Muscle layer of duodenum (tissue), 2 donors: ENCODE results near the gene MCM3AP.

Experiments used
- H3K27ac ChIP-seq: one replicate; pipeline ENCODE4 v1.7.0; 2013; ENCODE audit warnings: mild to moderate bottlenecking, low read length
- H3K27me3 ChIP-seq: one replicate; pipeline ENCODE4 v1.7.0; 2013; ENCODE audit warnings: low read depth, mild to moderate bottlenecking, control low read depth, low read length
- H3K36me3 ChIP-seq, 2 donors: one replicate each; pipeline ENCODE4 v1.7.0; 2013; ENCODE audit warnings: low read length in 2 of 2, control low read depth in 1 of 2, mild to moderate bottlenecking in 1 of 2; ENCODE audit not compliant: insufficient read depth in 2 of 2, control insufficient read depth in 1 of 2
- H3K4me1 ChIP-seq, 2 donors: one replicate each; pipeline ENCODE4 v1.7.0; 2013; ENCODE audit warnings: low read length in 2 of 2, mild to moderate bottlenecking in 2 of 2, control low read depth in 1 of 2, moderate library complexity in 1 of 2; ENCODE audit not compliant: insufficient read depth in 2 of 2, control insufficient read depth in 1 of 2
- H3K4me3 ChIP-seq, 2 donors: one replicate each; pipeline ENCODE4 v1.7.0; 2013; ENCODE audit warnings: low read length in 2 of 2, low read depth in 1 of 2, mild to moderate bottlenecking in 1 of 2
- H3K9me3 ChIP-seq, 2 donors: one replicate each; pipeline ENCODE4 v1.7.0; 2013; ENCODE audit warnings: low read length in 2 of 2, control low read depth in 1 of 2, mild to moderate bottlenecking in 1 of 2; ENCODE audit not compliant: control insufficient read depth in 1 of 2
- donor health status: healthy.

Gene MCM3AP

DNA sequence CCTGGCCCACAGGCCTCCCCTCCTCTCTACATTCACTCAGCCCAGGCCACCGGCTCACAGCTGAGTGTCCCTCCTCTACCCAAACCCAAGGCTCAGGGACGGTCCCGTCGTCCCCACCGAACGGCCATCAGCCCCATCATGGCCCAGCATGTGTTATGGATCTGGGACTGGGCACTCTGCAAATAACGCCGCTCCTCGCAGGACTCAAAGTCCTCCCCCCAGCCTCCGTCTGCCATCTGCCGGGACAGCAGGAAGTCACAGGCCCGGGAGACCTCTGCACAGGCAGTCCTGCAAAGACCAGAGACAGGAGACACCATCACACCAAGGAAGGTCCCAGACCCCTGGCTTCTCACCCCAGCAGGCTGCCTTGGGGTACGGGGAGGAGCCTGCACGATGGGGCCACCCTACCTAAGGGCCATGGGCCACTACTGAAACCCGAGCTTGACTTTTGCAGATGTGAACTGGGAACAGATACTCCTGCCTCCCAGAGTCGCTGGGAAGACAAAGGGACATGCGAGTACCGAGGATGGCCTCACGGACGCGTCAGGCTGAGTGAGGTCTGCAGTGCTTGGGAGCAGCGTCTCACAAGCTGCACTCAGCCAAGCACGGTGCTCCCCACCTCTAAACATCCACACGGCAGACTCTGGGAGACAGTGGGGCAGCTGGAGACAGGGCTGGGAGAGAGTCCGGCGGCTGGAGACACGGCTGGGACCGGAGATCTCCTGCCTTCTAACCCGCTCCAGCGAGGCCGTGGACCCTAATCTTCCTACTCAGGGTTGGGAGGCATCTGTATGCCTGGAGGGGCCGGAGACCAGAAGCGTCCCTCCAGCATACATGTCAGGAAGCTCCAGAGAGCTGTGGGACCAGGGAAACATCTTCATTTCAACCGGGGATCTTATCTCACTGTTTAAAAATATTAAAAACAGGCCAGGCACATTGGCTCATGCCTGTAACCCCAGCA lies 90.8 kb downstream of the MCM3AP start:
- Histone ChIP-seq H3K36me3 (peaks cover 17 to 64% of the 10 kb centered on the region in 2 donors), H3K4me3 (no peak overlapping the region), H3K27me3 (no peaks in the 10 kb centered on the region), H3K27ac (no peak overlapping the region), H3K9me3 (no peaks in the 10 kb centered on the region), H3K4me1 (no peaks in the 10 kb centered on the region)

DNA sequence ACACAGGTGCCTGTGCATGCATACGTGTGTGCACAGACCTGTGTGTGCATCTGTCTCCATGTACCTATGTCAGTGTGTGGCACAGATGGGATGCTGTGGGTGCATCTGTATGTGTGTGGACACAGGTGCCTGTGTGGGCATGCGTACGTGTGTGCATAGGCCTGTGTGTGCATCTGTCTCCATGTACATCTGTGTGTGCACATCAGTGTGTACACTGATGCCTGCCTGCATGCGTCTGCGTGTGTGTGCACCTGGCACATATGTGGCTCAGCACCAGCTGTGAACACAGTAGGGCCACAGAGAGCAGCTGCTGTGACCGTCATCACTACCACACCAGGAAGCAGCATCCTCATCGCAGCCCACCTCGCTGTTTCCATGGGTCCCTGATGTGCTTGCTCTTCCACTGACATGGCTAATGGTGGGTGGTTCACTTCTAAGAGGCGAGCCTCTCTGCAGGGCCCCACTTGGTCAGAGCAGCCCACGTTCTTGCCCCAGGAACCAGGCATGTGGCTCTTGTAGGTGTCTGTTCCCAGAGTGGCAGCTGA lies 91.5 kb downstream of the MCM3AP start:
- H3K36me3 ChIP-seq, result peaks cover 16 to 57% of the 10 kb centered on the region in 2 donors

DNA sequence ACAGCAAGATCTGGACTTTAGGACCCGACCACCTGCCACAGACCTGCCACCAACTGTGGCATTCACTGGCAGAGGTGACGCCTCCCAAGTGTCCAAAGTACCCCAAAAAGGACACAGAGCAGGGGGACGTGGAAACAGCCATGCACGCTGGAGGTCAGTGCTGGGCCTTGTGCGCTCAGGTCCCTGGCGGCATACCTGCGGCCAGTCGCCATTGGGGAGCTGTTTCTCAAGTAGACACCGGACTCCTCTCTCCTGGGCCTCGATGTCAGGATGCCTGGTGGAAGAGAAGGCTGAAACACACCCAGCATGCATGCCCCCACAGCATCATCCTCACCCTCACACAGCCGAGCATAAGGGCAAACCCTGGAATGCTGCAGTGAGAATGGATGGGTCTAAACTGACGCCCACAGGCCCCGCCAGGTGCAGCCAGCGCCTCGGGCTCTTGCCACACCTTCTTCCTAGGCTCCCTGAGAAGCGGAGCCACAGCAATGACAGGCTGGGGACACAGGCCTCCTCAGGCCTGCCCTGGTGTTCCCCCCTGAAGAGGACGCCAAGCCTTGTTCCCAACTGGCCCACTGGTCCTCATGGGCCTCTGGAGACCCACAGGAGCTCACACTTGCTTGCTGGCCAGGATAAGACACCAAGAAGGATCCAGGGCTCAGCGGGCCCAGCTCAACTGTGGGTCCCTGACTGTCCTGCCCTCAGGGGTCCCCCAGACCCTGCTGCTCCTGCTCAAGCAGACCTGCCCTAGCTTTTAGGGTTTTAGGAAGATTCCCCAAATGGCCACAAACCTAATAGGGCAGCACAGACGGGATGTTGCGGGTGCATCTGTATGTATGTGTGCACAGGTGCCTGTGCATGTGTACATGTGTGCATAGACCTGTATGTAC lies 93.5 kb downstream of the MCM3AP start:
- Histone ChIP-seq H3K4me3 (no peak overlapping the region), H3K4me1 (no peaks in the 10 kb centered on the region), H3K36me3 (peaks cover 16 to 57% of the 10 kb centered on the region in 2 donors), H3K27me3 (no peaks in the 10 kb centered on the region), H3K27ac (no peak overlapping the region), H3K9me3 (no peaks in the 10 kb centered on the region)

More for the DNA sequence above, 91.5 kb downstream of the MCM3AP start:
- Histone ChIP-seq H3K4me3 (no peak overlapping the region), H3K4me1 (no peaks in the 10 kb centered on the region), H3K27ac (no peak overlapping the region), H3K9me3 (no peaks in the 10 kb centered on the region), H3K27me3 (no peaks in the 10 kb centered on the region)

DNA sequence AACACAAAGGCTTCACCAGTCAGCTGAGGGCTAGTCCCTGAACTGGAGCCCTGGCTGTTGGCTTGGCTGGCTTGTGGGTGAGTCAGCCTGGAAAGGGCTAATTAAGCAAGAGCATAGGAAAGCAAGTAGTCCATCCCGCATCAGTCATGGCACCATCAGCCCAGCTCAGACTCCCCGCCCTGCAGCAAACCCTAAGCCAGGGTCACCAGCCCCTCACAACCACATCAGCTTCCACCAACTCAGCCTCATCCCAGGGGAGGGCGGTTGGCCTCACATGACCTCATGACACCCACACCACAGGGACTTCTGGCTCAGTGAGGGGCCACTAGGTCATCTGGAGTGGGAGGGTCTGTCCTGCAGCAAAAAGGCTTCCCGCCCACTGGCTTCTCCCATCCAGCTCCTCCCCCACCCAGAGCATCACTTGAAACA lies 94.1 kb downstream of the MCM3AP start:
- Histone ChIP-seq H3K27ac (no peak overlapping the region), H3K4me3 (no peak overlapping the region), H3K36me3 (peaks cover 11 to 52% of the 10 kb centered on the region in 2 donors), H3K4me1 (no peaks in the 10 kb centered on the region), H3K27me3 (no peaks in the 10 kb centered on the region), H3K9me3 (no peaks in the 10 kb centered on the region)

DNA sequence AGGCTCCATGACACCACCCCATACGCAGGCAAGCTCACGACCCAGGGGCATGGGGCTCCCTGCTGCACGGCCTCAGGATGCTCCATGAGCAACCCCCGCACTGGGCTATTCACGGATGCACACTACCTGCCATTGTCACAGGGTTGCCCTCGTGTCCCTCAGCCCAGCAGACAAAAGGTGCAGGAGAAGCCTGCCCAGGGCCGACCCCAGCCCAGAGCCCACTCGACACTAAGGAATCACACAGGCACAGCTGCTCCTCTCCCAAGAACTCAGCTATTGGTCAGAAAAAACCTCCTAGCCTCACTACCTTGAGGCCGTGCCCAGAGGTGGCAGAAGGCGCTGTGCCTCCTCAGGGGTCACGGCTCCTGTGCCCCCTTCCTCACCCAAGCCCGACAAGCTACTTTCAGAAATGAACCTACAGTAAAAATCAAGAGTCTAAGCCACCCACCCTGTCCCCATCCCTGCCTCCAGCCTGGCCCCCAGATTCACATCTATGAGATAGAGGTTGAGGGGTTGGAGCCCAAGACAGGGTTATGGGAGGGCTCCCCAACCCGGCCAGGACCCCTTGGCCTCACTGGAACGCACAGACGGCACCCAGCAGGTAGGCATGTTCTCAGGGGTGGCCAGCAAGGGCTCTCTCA lies 94.8 kb downstream of the MCM3AP start:
- Histone ChIP-seq H3K27me3 (no peaks in the 10 kb centered on the region), H3K36me3 (peaks cover 11 to 45% of the 10 kb centered on the region in 2 donors), H3K4me3 (no peak overlapping the region), H3K27ac (no peak overlapping the region), H3K4me1 (no peaks in the 10 kb centered on the region), H3K9me3 (no peaks in the 10 kb centered on the region)

DNA sequence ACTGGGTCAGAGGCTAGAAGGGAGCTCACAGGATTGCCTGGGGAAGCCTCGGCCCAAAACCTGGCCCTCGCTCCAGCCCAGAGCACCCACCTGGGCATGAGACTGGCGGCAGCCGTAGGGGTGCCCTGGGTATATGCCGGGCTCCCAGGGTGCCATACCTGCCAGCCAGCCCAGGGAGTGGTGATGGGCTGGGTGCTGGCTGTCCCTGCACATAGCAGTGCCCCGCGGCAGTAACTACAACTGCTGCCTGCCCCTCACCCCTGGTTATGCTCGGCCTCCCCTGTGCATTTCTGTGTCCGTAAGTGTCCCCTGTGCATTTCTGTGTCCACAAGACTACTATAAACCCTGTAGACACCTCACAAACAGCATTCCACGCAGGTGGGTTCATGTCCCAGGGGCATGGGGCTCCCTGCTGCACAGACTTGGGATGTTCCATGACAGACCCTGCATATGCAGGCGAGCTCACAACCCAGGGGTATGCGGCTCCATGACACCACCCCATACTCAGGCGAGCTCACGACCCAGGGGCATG lies 95.4 kb downstream of the MCM3AP start:
- Histone ChIP-seq H3K27ac (no peak overlapping the region), H3K4me3 (no peak overlapping the region), H3K9me3 (no peaks in the 10 kb centered on the region), H3K4me1 (no peaks in the 10 kb centered on the region), H3K36me3 (peaks cover 11 to 40% of the 10 kb centered on the region in 2 donors), H3K27me3 (no peaks in the 10 kb centered on the region)

DNA sequence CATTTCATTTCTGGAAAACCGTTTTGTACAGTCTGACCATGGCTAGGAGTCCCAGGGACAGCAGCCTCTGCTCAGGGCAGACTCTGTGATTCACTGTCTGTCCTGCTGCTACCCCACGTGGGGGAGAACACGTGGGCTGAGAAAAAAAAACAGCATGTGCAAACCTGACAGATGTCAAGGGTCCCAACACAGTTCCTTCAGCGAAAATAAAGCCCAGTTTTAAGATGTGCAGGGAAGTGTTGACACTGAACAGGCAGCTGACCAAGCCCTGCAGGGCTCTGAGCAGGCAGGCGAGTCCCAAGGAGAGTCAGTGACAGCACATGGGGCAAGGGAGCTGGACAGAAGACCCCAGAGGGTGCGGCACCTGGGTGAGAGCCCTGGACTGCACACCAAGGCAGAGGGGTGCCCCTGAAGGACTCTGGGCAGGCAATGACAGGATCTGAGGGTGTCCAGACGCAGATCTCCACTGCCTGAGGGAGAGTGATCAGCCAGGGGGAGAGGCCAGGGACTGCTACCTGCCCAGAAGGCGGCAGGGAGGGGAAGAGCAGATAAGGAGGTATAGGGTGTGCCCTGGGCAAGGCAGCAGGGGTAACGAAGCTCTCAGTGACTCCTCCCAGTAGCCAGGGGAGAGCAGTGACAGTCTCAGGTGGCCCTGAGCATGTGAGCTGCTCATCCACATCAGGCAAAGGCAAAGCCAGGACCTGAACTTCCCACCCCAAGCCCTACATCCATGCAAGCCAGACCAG lies 96.0 kb downstream of the MCM3AP start:
- H3K4me3 ChIP-seq, result no peak overlapping the region
- no peaks in the 10 kb centered on the region for H3K27me3 ChIP-seq
- H3K27ac ChIP-seq, result no peak overlapping the region
- H3K4me1 ChIP-seq, result peaks cover 0 to 3% of the 10 kb centered on the region in 2 donors
- no peaks in the 10 kb centered on the region for H3K9me3 ChIP-seq
- peaks cover 9 to 33% of the 10 kb centered on the region in 2 donors for H3K36me3 ChIP-seq

DNA sequence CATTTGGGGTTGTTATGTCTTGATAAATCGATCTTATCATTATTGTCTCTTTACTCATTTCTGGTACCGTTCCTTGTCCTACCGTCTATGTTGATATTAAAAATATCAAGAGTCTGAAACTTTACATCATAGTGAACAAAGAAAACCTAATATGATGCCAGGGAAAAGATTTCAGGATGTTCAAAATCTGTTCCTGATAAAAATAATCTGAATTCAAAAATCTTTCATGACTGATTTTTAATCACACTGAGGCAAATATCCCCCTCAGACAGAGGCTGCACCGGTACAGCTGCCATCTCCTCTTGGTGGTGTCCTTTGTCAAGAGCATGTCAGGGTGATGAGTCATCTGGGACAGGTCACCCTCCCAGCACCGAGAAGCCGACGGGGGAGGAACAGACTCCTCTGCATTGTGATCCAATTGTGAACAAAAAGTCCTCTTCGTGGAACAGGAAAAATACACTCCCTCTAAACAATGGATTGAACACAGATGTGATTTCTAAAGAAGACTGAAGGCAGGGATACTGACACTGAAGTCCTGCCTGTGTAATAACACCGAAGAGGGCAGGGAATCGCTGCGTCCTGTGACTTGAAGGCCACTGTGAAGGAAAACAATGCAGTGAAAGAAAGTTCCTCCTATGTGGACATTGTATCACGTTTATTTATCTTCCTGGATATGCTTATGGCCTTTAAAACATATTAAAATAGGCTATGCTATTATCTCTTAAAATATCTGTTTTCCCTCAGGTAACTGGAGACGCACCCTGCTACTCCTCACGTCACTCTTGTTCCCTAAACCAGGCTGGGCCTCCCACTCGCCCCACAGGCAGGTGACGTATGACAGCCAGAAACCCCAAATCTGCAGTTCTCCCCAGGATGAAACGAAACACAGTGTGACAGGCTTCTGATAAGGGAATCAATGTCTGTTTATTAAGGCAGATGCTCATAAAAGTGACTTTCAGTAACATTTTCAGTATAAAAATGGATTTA lies 96.9 kb downstream of the MCM3AP start:
- H3K4me3 ChIP-seq, result no peak overlapping the region
- no peaks in the 10 kb centered on the region for H3K9me3 ChIP-seq
- peaks cover 0 to 3% of the 10 kb centered on the region in 2 donors for H3K4me1 ChIP-seq
- H3K27me3 ChIP-seq, result no peaks in the 10 kb centered on the region
- peaks cover under 1 to 25% of the 10 kb centered on the region in 2 donors for H3K36me3 ChIP-seq
- no peak overlapping the region for H3K27ac ChIP-seq

DNA sequence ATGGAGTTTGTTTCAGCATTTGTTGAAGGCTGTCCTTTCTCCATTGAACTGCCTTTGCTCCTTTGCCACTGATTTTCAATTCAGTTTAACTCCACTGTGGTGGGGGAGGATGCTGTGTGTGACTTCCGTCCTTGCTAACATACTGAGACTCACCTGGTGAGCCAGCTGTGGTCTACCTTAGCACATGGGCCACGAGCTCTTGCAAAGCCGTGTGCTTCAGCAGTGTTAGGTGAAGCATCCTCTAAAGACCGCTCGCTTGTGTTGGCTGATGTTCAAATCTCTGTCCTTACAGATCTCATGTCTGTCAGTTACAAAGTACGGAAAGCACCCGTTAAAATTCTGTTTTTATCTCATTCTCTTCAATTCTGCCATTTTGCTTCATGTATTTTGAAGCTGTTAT lies 97.6 kb downstream of the MCM3AP start:
- no peaks in the 10 kb centered on the region for H3K9me3 ChIP-seq
- H3K27me3 ChIP-seq, result no peaks in the 10 kb centered on the region
- H3K36me3 ChIP-seq, result peaks cover 0 to 22% of the 10 kb centered on the region in 2 donors
- H3K4me1 ChIP-seq, result peaks cover 0 to 3% of the 10 kb centered on the region in 2 donors
- H3K4me3 ChIP-seq, result no peak overlapping the region
- no peak overlapping the region for H3K27ac ChIP-seq
